ENCODE data around the gene ZDHHC4.
"Not testable (repeated sequence)": the region's sequence is repeated elsewhere in the genome, so short reads cannot be mapped to it uniquely, and the experiment has no call there.

Gene ZDHHC4

GRCh38 chr7:6631605-6632004 is 54.4 kb downstream of the ZDHHC4 start:
- Histone ChIP-seq H4K8ac (ENCODE audit: low read depth, low read length) (no peak overlapping the region), H4K91ac (ENCODE audit: low read depth, low read length) (no peak overlapping the region), H3K4me2 (ENCODE audit: low read length) (no peak overlapping the region), H2AFZ (ENCODE audit: insufficient read depth, low read length, poor library complexity) (no peak overlapping the region), H3K27ac (ENCODE audit: low read depth, low read length) (no peak overlapping the region), H3K36me3 (ENCODE audit: control insufficient read depth in 1 of 2, insufficient read depth in 2 of 2, low read length in 2 of 2) (no peaks in the 10 kb centered on the region), H3K79me1 (ENCODE audit: low read length) (peaks cover 1% of the 10 kb centered on the region), H3K4me3 (ENCODE audit: low read depth, low read length) (no peak overlapping the region), H2BK120ac (ENCODE audit: insufficient read depth, low read length, poor library complexity) (no peak overlapping the region), H2AK5ac (ENCODE audit: low read length) (no peak overlapping the region), H3K4me1 (ENCODE audit: control insufficient read depth in 1 of 2, insufficient read depth in 2 of 2, low read length in 2 of 2) (peaks cover 0 to 9% of the 10 kb centered on the region in 2 experiments), H2BK12ac (ENCODE audit: low read length) (no peak overlapping the region), H3K14ac (ENCODE audit: low read length) (no peak overlapping the region), H3K27me3 (ENCODE audit: insufficient read depth, low read length) (no peaks in the 10 kb centered on the region), H3K79me2 (ENCODE audit: control insufficient read depth, insufficient read depth, low read length, poor library complexity) (no peaks in the 10 kb centered on the region), H3K4ac (ENCODE audit: low read depth, low read length) (no peak overlapping the region), H3K23ac (ENCODE audit: low read length) (no peak overlapping the region), H3K9me3 (ENCODE audit: insufficient read depth, low read depth, low read length) (peaks cover 5% of the 10 kb centered on the region), H4K12ac (ENCODE audit: low read depth, low read length) (no peak overlapping the region), H2BK5ac (ENCODE audit: low read depth, low read length, poor library complexity) (no peak overlapping the region), H3K18ac (ENCODE audit: low read length) (no peak overlapping the region), H3K9ac (ENCODE audit: low read length) (no peak overlapping the region)
- DNase-seq: no peak
- WGBS (ENCODE audit: extremely low coverage, insufficient coverage, insufficient read length): no CpG with 5 or more reads among the region's 7 CpGs

- Histone ChIP-seq H2BK5ac (ENCODE audit: low read depth, low read length, poor library complexity) (no peak overlapping the region), H3K36me3 (ENCODE audit: control insufficient read depth in 1 of 2, insufficient read depth in 2 of 2, low read length in 2 of 2) (peaks cover 0 to 2% of the 10 kb centered on the region in 2 experiments), H4K12ac (ENCODE audit: low read depth, low read length) (no peak overlapping the region), H3K9me3 (ENCODE audit: insufficient read depth, low read depth, low read length) (peaks cover 1% of the 10 kb centered on the region), H2AFZ (ENCODE audit: insufficient read depth, low read length, poor library complexity) (no peak overlapping the region), H3K14ac (ENCODE audit: low read length) (no peak overlapping the region), H3K4me3 (ENCODE audit: low read depth, low read length) (no peak overlapping the region), H3K4me1 (ENCODE audit: control insufficient read depth in 1 of 2, insufficient read depth in 2 of 2, low read length in 2 of 2) (peaks cover 5 to 16% of the 10 kb centered on the region in 2 experiments), H4K91ac (ENCODE audit: low read depth, low read length) (no peak overlapping the region), H3K18ac (ENCODE audit: low read length) (no peak overlapping the region), H3K79me1 (ENCODE audit: low read length) (peaks cover 7% of the 10 kb centered on the region), H3K79me2 (ENCODE audit: control insufficient read depth, insufficient read depth, low read length, poor library complexity) (peaks cover 6% of the 10 kb centered on the region), H4K8ac (ENCODE audit: low read depth, low read length) (no peak overlapping the region), H3K27ac (ENCODE audit: low read depth, low read length) (no peak overlapping the region), H2AK5ac (ENCODE audit: low read length) (no peak overlapping the region), H2BK12ac (ENCODE audit: low read length) (no peak overlapping the region), H3K27me3 (ENCODE audit: insufficient read depth, low read length) (no peaks in the 10 kb centered on the region), H3K23ac (ENCODE audit: low read length) (no peak overlapping the region), H3K4me2 (ENCODE audit: low read length) (no peak overlapping the region), H3K4ac (ENCODE audit: low read depth, low read length) (no peak overlapping the region), H2BK120ac (ENCODE audit: insufficient read depth, low read length, poor library complexity) (no peak overlapping the region), H3K9ac (ENCODE audit: low read length) (no peak overlapping the region)
- no CpG with 5 or more reads among the region's 8 CpGs for WGBS (ENCODE audit: extremely low coverage, insufficient coverage, insufficient read length)
- DNase-seq: no peak
Observed at GRCh38 chr7:6634021-6634420, 56.8 kb downstream of the ZDHHC4 start.

GRCh38 chr7:6634971-6635370 is 57.7 kb downstream of the ZDHHC4 start:
- not testable (repeated sequence) for H2BK12ac ChIP-seq (ENCODE audit: low read length); H3K9ac ChIP-seq (ENCODE audit: low read length); H4K12ac ChIP-seq (ENCODE audit: low read depth, low read length); H3K4me3 ChIP-seq (ENCODE audit: low read depth, low read length); H3K18ac ChIP-seq (ENCODE audit: low read length); H2BK5ac ChIP-seq (ENCODE audit: low read depth, low read length, poor library complexity); H3K27ac ChIP-seq (ENCODE audit: low read depth, low read length); H3K79me2 ChIP-seq (ENCODE audit: control insufficient read depth, insufficient read depth, low read length, poor library complexity); H3K14ac ChIP-seq (ENCODE audit: low read length); H2AFZ ChIP-seq (ENCODE audit: insufficient read depth, low read length, poor library complexity); H3K4ac ChIP-seq (ENCODE audit: low read depth, low read length); H4K91ac ChIP-seq (ENCODE audit: low read depth, low read length); H2BK120ac ChIP-seq (ENCODE audit: insufficient read depth, low read length, poor library complexity); H3K4me2 ChIP-seq (ENCODE audit: low read length); H3K23ac ChIP-seq (ENCODE audit: low read length); H3K79me1 ChIP-seq (ENCODE audit: low read length); H4K8ac ChIP-seq (ENCODE audit: low read depth, low read length); DNase-seq; H3K36me3 ChIP-seq (ENCODE audit: control insufficient read depth in 1 of 2, insufficient read depth in 2 of 2, low read length in 2 of 2); H2AK5ac ChIP-seq (ENCODE audit: low read length); H3K9me3 ChIP-seq (ENCODE audit: insufficient read depth, low read depth, low read length); H3K27me3 ChIP-seq (ENCODE audit: insufficient read depth, low read length)
- peaks cover 5 to 13% of the 10 kb centered on the region in 2 experiments for H3K4me1 ChIP-seq (ENCODE audit: control insufficient read depth in 1 of 2, insufficient read depth in 2 of 2, low read length in 2 of 2)
- no CpG with 5 or more reads among the region's 5 CpGs for WGBS (ENCODE audit: extremely low coverage, insufficient coverage, insufficient read length)

- no CpG with 5 or more reads among the region's 104 CpGs for WGBS (ENCODE audit: extremely low coverage, insufficient coverage, insufficient read length)
- Histone ChIP-seq H3K27me3 (ENCODE audit: insufficient read depth, low read length) (no peaks in the 10 kb centered on the region), H3K27ac (ENCODE audit: low read depth, low read length) (peak within 1 kb of the TSS; percentile 2), H2BK12ac (ENCODE audit: low read length) (no peak within 1 kb of the TSS), H2BK120ac (ENCODE audit: insufficient read depth, low read length, poor library complexity) (peak within 1 kb of the TSS; percentile 94), H4K12ac (ENCODE audit: low read depth, low read length) (peak within 1 kb of the TSS; percentile 93), H3K9me3 (ENCODE audit: insufficient read depth, low read depth, low read length) (peaks cover 1% of the 10 kb centered on the region), H3K4me3 (ENCODE audit: low read depth, low read length) (peak within 1 kb of the TSS; percentile 93), H3K36me3 (ENCODE audit: control insufficient read depth in 1 of 2, insufficient read depth in 2 of 2, low read length in 2 of 2) (peaks cover 17 to 27% of the 10 kb centered on the region in 2 experiments), H3K14ac (ENCODE audit: low read length) (peak within 1 kb of the TSS; percentile 99), H3K23ac (ENCODE audit: low read length) (no peak within 1 kb of the TSS), H3K79me1 (ENCODE audit: low read length) (peaks cover 7% of the 10 kb centered on the region), H2AK5ac (ENCODE audit: low read length) (peak within 1 kb of the TSS; percentile 72), H4K8ac (ENCODE audit: low read depth, low read length) (peak within 1 kb of the TSS; percentile 99), H3K9ac (ENCODE audit: low read length) (peak within 1 kb of the TSS; percentile 85), H2AFZ (ENCODE audit: insufficient read depth, low read length, poor library complexity) (peak within 1 kb of the TSS; percentile 99), H3K79me2 (ENCODE audit: control insufficient read depth, insufficient read depth, low read length, poor library complexity) (peaks cover 6% of the 10 kb centered on the region), H4K91ac (ENCODE audit: low read depth, low read length) (peak within 1 kb of the TSS; percentile 90), H3K4ac (ENCODE audit: low read depth, low read length) (peak within 1 kb of the TSS; percentile 95), H3K4me1 (ENCODE audit: control insufficient read depth in 1 of 2, insufficient read depth in 2 of 2, low read length in 2 of 2) (peaks cover 5 to 10% of the 10 kb centered on the region in 2 experiments), H2BK5ac (ENCODE audit: low read depth, low read length, poor library complexity) (peak within 1 kb of the TSS; percentile 77), H3K4me2 (ENCODE audit: low read length) (peak within 1 kb of the TSS; percentile 86), H3K18ac (ENCODE audit: low read length) (peak within 1 kb of the TSS; percentile 97)
- DNase-seq: peak in 1 of 2 donors; percentile 69
Observed at GRCh38 chr7:6636741-6637543, 59.7 kb downstream of the ZDHHC4 start, which contains the start of gene ZNF316. TSS of gene ZNF316 (plus strand) at chr7:6637318. CDS start at chr7:6642410, 5,092 bp downstream.

Measured in trophoblast cell (in vitro differentiated cells and primary cell).